HepG2 (cell line): ENCODE data around the gene DPP7. TPM values are rescaled to one million over a fixed set of nuclear protein-coding genes. Genes with fewer than 3 reads are reported as not detected.
A peak's percentile ranks its signal among the peaks of the same experiment; 100 is the strongest.

Source experiments
- ATF7-NPFF ChIP-seq: sonication (generic); formaldehyde crosslinking; IDR thresholded peaks from 2 replicates; pipeline ENCODE4 v1.8.1; 2023; ENCODE audit warnings: mild to moderate bottlenecking, low read depth, missing genetic modification reagents, moderate library complexity
- DPF2 ChIP-seq: sonication (generic); formaldehyde crosslinking; IDR thresholded peaks from 2 replicates; pipeline ENCODE4 v1.4.0; 2020; ENCODE audit warnings: mild to moderate bottlenecking, low read depth, missing genetic modification reagents, borderline replicate concordance
- ETV5 ChIP-seq: IDR thresholded peaks from 2 replicates; pipeline ENCODE4 v1.6.1; 2018; ENCODE audit warnings: missing biosample characterization, missing genetic modification reagents, inconsistent platforms, borderline replicate concordance
- GFI1 ChIP-seq: sonication (generic); formaldehyde crosslinking; IDR thresholded peaks from 2 replicates; pipeline ENCODE4 v1.5.0; 2020; ENCODE audit warnings: missing genetic modification reagents, mild to moderate bottlenecking, borderline replicate concordance
- KDM2A ChIP-seq: sonication (generic); formaldehyde crosslinking; IDR thresholded peaks from 2 replicates; pipeline ENCODE4 v1.4.0; 2020; ENCODE audit warnings: low read depth, missing genetic modification reagents, borderline replicate concordance
- MEF2D ChIP-seq: sonication (generic); formaldehyde crosslinking; IDR thresholded peaks from 2 replicates; pipeline ENCODE4 v1.5.1; 2020; ENCODE audit warnings: mild to moderate bottlenecking, missing genetic modification reagents
- PAXIP1 ChIP-seq: sonication (generic); formaldehyde crosslinking; conservative IDR thresholded peaks from 2 replicates; pipeline ENCODE4 v1.4.0; 2020; ENCODE audit warnings: mild to moderate bottlenecking, missing genetic modification reagents, moderate library complexity
- PHF8 ChIP-seq: sonication (generic); formaldehyde crosslinking; IDR thresholded peaks from 2 replicates; pipeline ENCODE4 v1.5.0; 2020; ENCODE audit warnings: missing genetic modification reagents
- RXRB ChIP-seq: IDR thresholded peaks from 2 replicates; pipeline ENCODE4 v1.6.1; 2016; ENCODE audit warnings: borderline replicate concordance, missing genetic modification reagents, missing compliant biosample characterization
- SALL1 ChIP-seq: sonication (generic); formaldehyde crosslinking; IDR thresholded peaks from 2 replicates; pipeline ENCODE4 v1.8.0; 2022; ENCODE audit warnings: mild to moderate bottlenecking, missing genetic modification reagents
- SAP130 ChIP-seq: IDR thresholded peaks from 2 replicates; pipeline ENCODE4 v1.6.1; 2016; ENCODE audit warnings: low read depth
- SIX1 ChIP-seq: sonication (generic); formaldehyde crosslinking; IDR thresholded peaks from 2 replicates; pipeline ENCODE4 v1.4.0; 2020; ENCODE audit warnings: missing genetic modification reagents, borderline replicate concordance
- SRY ChIP-seq: sonication (generic); formaldehyde crosslinking; IDR thresholded peaks from 2 replicates; pipeline ENCODE4 v1.8.0; 2022; ENCODE audit warnings: mild to moderate bottlenecking, missing genetic modification reagents
- TEAD3 ChIP-seq: optimal IDR thresholded peaks from 2 replicates; pipeline ENCODE3; 2016; ENCODE audit warnings: borderline replicate concordance
- ZBTB7B ChIP-seq: sonication (generic); formaldehyde crosslinking; IDR thresholded peaks from 2 replicates; pipeline ENCODE4 v1.4.0; 2020; ENCODE audit warnings: missing genetic modification reagents
- ZFX ChIP-seq: sonication (generic); formaldehyde crosslinking; IDR thresholded peaks from 2 replicates; pipeline ENCODE4 v1.4.0; 2020; ENCODE audit warnings: mild to moderate bottlenecking, low read depth, missing genetic modification reagents, moderate library complexity
- ZNF230 ChIP-seq: sonication (generic); formaldehyde crosslinking; IDR thresholded peaks from 2 replicates; pipeline ENCODE4 v1.4.0; 2020; ENCODE audit warnings: mild to moderate bottlenecking, missing genetic modification reagents
- ZNF367 ChIP-seq: sonication (generic); formaldehyde crosslinking; IDR thresholded peaks from 2 replicates; pipeline ENCODE4 v1.4.0; 2020; ENCODE audit warnings: missing genetic modification reagents, borderline replicate concordance
- ZNF557 ChIP-seq: sonication (generic); formaldehyde crosslinking; IDR thresholded peaks from 2 replicates; pipeline ENCODE4 v1.4.0; 2020; ENCODE audit warnings: missing genetic modification reagents
- ZNF609 ChIP-seq: sonication (generic); formaldehyde crosslinking; IDR thresholded peaks from 2 replicates; pipeline ENCODE4 v1.4.0; 2020; ENCODE audit warnings: mild to moderate bottlenecking, missing genetic modification reagents, borderline replicate concordance
- ZNF782 ChIP-seq: sonication (generic); formaldehyde crosslinking; IDR thresholded peaks from 2 replicates; pipeline ENCODE4 v1.4.0; 2020; ENCODE audit warnings: missing genetic modification reagents, mild to moderate bottlenecking, borderline replicate concordance
- polyA plus RNA-seq, 8 experiments: library from polyadenylated mRNA; depleted of rRNA in 3 of 8; stranded (reverse) in 7 of 8; unstranded in 1 of 8; fragments of >200 nt; fragmentation: Illumina TruSeq in 4 of 8; extraction: Trizol in 4 of 8; gene quantifications; 2 replicates each; pipeline versions ENCODE4 v1.2.1 to v1.2.3, GENCODE V29; 2011 to 2016; ENCODE audit warnings: low read depth in 4 of 8, missing spikeins in 1 of 8, mixed read lengths in 1 of 8; ENCODE audit not compliant: insufficient read depth in 1 of 8
- total RNA-seq, 5 experiments: library from RNA; depleted of rRNA; stranded (reverse); fragments of >200 nt; fragmentation: Illumina TruSeq; extraction: Trizol; gene quantifications; 2 replicates each; pipeline ENCODE4 v1.2.3, GENCODE V29; 2016; ENCODE audit warnings: low read depth in 1 of 5

Gene DPP7
- total and polyA plus RNA-seq, 2 of the 13 experiments (the other 11 are each of a cell fraction or from before 2014, with no cell fraction given) = 1.2 to 4.5 TPM

GRCh38 chr9:137116728-137117127 is 2.2 kb upstream of the DPP7 start (continued):
- TF ChIP-seq ZNF609 (peak; percentile 43; the same call in 1 of the 2 replicates), TEAD3 (peak; percentile 84), PAXIP1 (CRISPR knock-in tag) (peak; percentile 63), MEF2D (peak; percentile 45; the same call in 1 of the 2 replicates), ZNF367 (CRISPR knock-in tag) (no peak), SRY (no peak), ATF7-NPFF (no peak), SAP130 (CRISPR knock-in tag) (peak; percentile 78), ZNF230 (CRISPR knock-in tag) (0 out of 2 replicates have a peak, but pooled peaks have one; percentile 38), SALL1 (peak; percentile 22; the same call in 1 of the 2 replicates), ETV5 (CRISPR knock-in tag) (peak; percentile 85; the same call in 1 of the 2 replicates), PHF8 (CRISPR knock-in tag) (no peak), DPF2 (CRISPR knock-in tag) (0 out of 2 replicates have a peak, but pooled peaks have one; percentile 27), ZFX (CRISPR knock-in tag) (peak; percentile 78), ZNF557 (no peak), GFI1 (no peak), ZBTB7B (CRISPR knock-in tag) (0 out of 2 replicates have a peak, but pooled peaks have one; percentile 15), RXRB (CRISPR knock-in tag) (peak; percentile 66; the same call in 1 of the 2 replicates), SIX1 (no peak), KDM2A (peak; percentile 25; the same call in 1 of the 2 replicates), ZNF782 (CRISPR knock-in tag) (no peak)
